ENCODE results near the gene ACHE.

DNA sequence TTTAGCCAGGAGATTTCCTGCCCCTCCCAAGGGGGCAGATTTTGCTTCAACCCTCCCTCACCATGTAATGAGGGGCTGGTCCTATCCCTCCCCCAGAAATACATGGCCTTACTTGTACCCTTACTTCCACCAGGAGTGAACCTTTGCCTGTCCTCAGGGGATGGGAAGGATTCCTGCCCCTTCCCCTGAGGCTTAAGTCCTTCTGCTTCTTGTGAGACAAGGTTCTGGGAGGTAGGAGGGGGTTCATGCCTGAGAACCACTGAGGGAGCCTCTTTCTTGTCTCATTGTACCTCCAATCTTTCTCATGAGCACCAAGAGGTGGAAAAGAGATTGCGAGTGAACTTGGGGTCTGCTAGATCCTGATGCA lies 34.1 kb upstream of the ACHE start:
- TF ChIP-seq, protein P1, sequence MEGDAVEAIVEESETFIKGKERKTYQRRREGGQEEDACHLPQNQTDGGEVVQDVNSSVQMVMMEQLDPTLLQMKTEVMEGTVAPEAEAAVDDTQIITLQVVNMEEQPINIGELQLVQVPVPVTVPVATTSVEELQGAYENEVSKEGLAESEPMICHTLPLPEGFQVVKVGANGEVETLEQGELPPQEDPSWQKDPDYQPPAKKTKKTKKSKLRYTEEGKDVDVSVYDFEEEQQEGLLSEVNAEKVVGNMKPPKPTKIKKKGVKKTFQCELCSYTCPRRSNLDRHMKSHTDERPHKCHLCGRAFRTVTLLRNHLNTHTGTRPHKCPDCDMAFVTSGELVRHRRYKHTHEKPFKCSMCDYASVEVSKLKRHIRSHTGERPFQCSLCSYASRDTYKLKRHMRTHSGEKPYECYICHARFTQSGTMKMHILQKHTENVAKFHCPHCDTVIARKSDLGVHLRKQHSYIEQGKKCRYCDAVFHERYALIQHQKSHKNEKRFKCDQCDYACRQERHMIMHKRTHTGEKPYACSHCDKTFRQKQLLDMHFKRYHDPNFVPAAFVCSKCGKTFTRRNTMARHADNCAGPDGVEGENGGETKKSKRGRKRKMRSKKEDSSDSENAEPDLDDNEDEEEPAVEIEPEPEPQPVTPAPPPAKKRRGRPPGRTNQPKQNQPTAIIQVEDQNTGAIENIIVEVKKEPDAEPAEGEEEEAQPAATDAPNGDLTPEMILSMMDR (conservative IDR thresholded peaks at IDR 0.05; ENCODE audit: low read length) = no peak
- no peak for TF ChIP-seq EZH2phosphoT487 (IDR thresholded peaks at IDR 0.05; ENCODE audit: borderline replicate concordance, low read depth, low read length)

Measured in OCI-LY7 (cell line).